Measurements from ENCODE around the gene TICAM1. TPM values are rescaled to one million over a fixed set of nuclear protein-coding genes. Genes with fewer than 3 reads are reported as not detected.

Gene TICAM1
- total and polyA plus RNA-seq, 2 of the 13 experiments (the other 11 are each of a cell fraction or from before 2014, with no cell fraction given) = 0.33 to 0.95 TPM

- TF ChIP-seq ZNF788 (CRISPR knock-in tag; IDR thresholded peaks at IDR 0.05; ENCODE audit: borderline replicate concordance) (peak; percentile 94), ZNF414 (CRISPR knock-in tag; IDR thresholded peaks at IDR 0.05) (peak; percentile 91), PTBP1 (IDR thresholded peaks at IDR 0.05; ENCODE audit: low read depth, low read length, poor library complexity, severe bottlenecking) (peak; percentile 90), ZNF776 (CRISPR knock-in tag; IDR thresholded peaks at IDR 0.05) (peak; percentile 77; the same call in 1 of the 2 replicates), BRCA1 (CRISPR knock-in tag; IDR thresholded peaks at IDR 0.05) (0 out of 2 replicates have a peak, but pooled peaks have one; percentile 64), ZNF124 (CRISPR knock-in tag; IDR thresholded peaks at IDR 0.05) (peak; percentile 29; the same call in 1 of the 2 replicates), ZNF768 (CRISPR knock-in tag; IDR thresholded peaks at IDR 0.05) (peak; percentile 80), ELF4 (CRISPR knock-in tag; IDR thresholded peaks at IDR 0.05; ENCODE audit: borderline replicate concordance) (no peak), ZNF850 (CRISPR knock-in tag; conservative IDR thresholded peaks at IDR 0.05) (no peak), ZNF18 (CRISPR knock-in tag; IDR thresholded peaks at IDR 0.05; ENCODE audit: insufficient replicate concordance) (peak; percentile 96), ISL2 (CRISPR knock-in tag; IDR thresholded peaks at IDR 0.05) (peak; percentile 55; the same call in 1 of the 2 replicates), ZNF772 (CRISPR knock-in tag; IDR thresholded peaks at IDR 0.05) (peak; percentile 57; the same call in 1 of the 2 replicates), ZNF264 (CRISPR knock-in tag; IDR thresholded peaks at IDR 0.05) (peak; percentile 54; the same call in 1 of the 2 replicates), PAX8 (CRISPR knock-in tag; IDR thresholded peaks at IDR 0.05; ENCODE audit: borderline replicate concordance) (no peak), BHLHE40 (IDR thresholded peaks at IDR 0.05; ENCODE audit: low read length) (peak; percentile 60; the same call in 1 of the 2 replicates), ZNF83 (CRISPR knock-in tag; IDR thresholded peaks at IDR 0.05; ENCODE audit: borderline replicate concordance) (no peak)
- TF ChIP-seq, protein P1, sequence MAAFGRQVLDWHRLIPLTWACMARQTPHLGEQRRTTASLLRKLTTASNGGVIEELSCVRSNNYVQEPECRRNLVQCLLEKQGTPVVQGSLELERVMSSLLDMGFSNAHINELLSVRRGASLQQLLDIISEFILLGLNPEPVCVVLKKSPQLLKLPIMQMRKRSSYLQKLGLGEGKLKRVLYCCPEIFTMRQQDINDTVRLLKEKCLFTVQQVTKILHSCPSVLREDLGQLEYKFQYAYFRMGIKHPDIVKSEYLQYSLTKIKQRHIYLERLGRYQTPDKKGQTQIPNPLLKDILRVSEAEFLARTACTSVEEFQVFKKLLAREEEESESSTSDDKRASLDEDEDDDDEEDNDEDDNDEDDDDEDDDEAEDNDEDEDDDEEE (CRISPR knock-in tag; IDR thresholded peaks at IDR 0.05) = peak; percentile 93; the same call in 1 of the 2 replicates
- TF ChIP-seq, protein P2, sequence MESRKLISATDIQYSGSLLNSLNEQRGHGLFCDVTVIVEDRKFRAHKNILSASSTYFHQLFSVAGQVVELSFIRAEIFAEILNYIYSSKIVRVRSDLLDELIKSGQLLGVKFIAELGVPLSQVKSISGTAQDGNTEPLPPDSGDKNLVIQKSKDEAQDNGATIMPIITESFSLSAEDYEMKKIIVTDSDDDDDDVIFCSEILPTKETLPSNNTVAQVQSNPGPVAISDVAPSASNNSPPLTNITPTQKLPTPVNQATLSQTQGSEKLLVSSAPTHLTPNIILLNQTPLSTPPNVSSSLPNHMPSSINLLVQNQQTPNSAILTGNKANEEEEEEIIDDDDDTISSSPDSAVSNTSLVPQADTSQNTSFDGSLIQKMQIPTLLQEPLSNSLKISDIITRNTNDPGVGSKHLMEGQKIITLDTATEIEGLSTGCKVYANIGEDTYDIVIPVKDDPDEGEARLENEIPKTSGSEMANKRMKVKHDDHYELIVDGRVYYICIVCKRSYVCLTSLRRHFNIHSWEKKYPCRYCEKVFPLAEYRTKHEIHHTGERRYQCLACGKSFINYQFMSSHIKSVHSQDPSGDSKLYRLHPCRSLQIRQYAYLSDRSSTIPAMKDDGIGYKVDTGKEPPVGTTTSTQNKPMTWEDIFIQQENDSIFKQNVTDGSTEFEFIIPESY (CRISPR knock-in tag; IDR thresholded peaks at IDR 0.05) = peak; percentile 77
Measured at GRCh38 chr19:4870025-4870700, 38.7 kb upstream of the TICAM1 start (continued).

Measured in HepG2 (cell line).